DOHH2 (cell line): ENCODE data around the gene F8.

Experiments used
- H3F3A ChIP-seq: fragments of 200-600 bp; sonication (generic), shearing (Covaris generic); 2 replicates; pipeline ENCODE4 v1.6.0; 2016; ENCODE audit warnings: antibody characterized with exemption, mild to moderate bottlenecking; ENCODE audit not compliant: control insufficient read depth, insufficient read depth
- H3K27ac ChIP-seq: fragments of 200-600 bp; sonication (generic); 2 replicates; pipeline ENCODE4 v1.5.1; 2014; ENCODE audit warnings: low read depth, mild to moderate bottlenecking, low read length, moderate library complexity
- H3K27me3 ChIP-seq: fragments of 200-600 bp; sonication (generic); 2 replicates; pipeline ENCODE4 v1.6.1; 2014; ENCODE audit warnings: mild to moderate bottlenecking, low read length, mixed read lengths; ENCODE audit not compliant: control insufficient read depth
- H3K36me3 ChIP-seq: fragments of 200-600 bp; sonication (generic); 2 replicates; pipeline ENCODE4 v1.6.1; 2014; ENCODE audit warnings: mild to moderate bottlenecking, low read length, moderate library complexity, mixed read lengths; ENCODE audit not compliant: control insufficient read depth
- H3K4me1 ChIP-seq: fragments of 200-600 bp; sonication (generic); 2 replicates; pipeline ENCODE4 v1.6.1; 2014; ENCODE audit warnings: mild to moderate bottlenecking, low read length, mixed read lengths; ENCODE audit not compliant: control insufficient read depth
- H3K4me2 ChIP-seq: fragments of 200-600 bp; sonication (generic); 2 replicates; pipeline ENCODE4 v1.6.0; 2014; ENCODE audit warnings: mild to moderate bottlenecking, low read length, moderate library complexity
- H3K4me3 ChIP-seq: fragments of 200-600 bp; sonication (generic); 2 replicates; pipeline ENCODE4 v1.5.1; 2014; ENCODE audit warnings: mild to moderate bottlenecking, low read length, mixed read lengths
- H3K79me2 ChIP-seq: fragments of 200-600 bp; sonication (generic); 2 replicates; pipeline ENCODE4 v1.6.1; 2014; ENCODE audit warnings: mild to moderate bottlenecking, low read length, mixed read lengths; ENCODE audit not compliant: control insufficient read depth
- H3K9me2 ChIP-seq: fragments of 200-600 bp; sonication (generic); replicated peaks from 2 replicates; pipeline ENCODE4 v1.6.1; 2014; ENCODE audit warnings: mild to moderate bottlenecking, low read length, mixed read lengths; ENCODE audit not compliant: control insufficient read depth
- H3K9me3 ChIP-seq: fragments of 200-600 bp; sonication (generic); 2 replicates; pipeline ENCODE4 v1.6.1; 2014; ENCODE audit warnings: antibody characterized with exemption, low read length, mixed read lengths; ENCODE audit not compliant: control insufficient read depth, insufficient read depth
- H4K20me1 ChIP-seq: fragments of 200-600 bp; sonication (generic); 2 replicates; pipeline ENCODE4 v1.6.0; 2014; ENCODE audit warnings: low read depth, mild to moderate bottlenecking, antibody characterized with exemption, low read length, moderate library complexity; ENCODE audit not compliant: control insufficient read depth, insufficient read depth
- EZH2phosphoT487 ChIP-seq: fragments of 200-600 bp; sonication (generic); IDR thresholded peaks from 2 replicates; pipeline ENCODE4 v1.6.1; 2017; ENCODE audit warnings: borderline replicate concordance, mild to moderate bottlenecking, antibody characterized with exemption, low read length, moderate library complexity, mixed read lengths
- TF ChIP-seq, protein P1 (sequence below): fragments of 200-600 bp; sonication (generic); IDR thresholded peaks from one replicate; pipeline ENCODE4 v1.5.1; 2014; ENCODE audit warnings: antibody characterized with exemption, mild to moderate bottlenecking, low read depth, low read length; ENCODE audit not compliant: poor library complexity, severe bottlenecking

The F8 gene

DNA sequence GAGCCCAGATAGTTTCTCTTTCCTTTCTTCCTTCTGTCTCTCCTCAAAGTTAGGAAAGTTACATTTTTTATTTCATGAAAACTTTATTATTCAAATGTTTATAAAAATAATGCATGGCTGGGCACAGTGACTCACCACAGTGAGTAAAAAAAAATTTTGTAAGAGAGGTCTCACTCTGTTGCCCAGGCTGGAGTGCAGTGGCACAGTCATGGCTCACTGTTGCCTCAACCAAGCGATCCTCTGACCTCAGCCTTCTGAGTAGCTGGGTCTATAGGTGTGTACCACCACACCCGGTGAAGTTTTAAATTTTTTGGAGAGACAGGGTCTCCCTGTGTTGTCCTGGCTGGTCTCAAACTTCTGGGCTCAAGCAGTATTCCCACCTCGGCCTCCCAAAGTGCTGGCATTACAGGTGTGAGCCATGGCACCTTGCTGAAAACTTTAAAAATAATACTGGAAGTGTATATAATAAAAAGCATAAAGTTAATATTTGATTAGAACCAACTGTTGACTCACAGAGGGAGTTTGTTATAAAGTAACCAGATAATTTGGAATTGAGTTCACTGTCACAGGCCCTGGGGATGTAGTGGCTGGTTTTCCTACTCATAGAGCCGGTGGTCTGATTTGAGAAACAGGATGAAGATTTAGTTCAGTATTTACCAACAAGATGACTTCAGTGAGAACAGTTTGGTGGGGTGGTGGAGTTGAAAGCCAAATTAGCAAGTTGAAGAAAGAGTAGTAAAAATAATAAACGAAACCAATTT, 30.4 kb upstream of the F8 start:
- H3K4me1 ChIP-seq, result no peaks in the 10 kb centered on the region
- no peaks in the 10 kb centered on the region for H4K20me1 ChIP-seq
- H3K9me3 ChIP-seq, result no peaks in the 10 kb centered on the region
- H3K4me3 ChIP-seq, result no peak overlapping the region
- H3K27me3 ChIP-seq, result no peaks in the 10 kb centered on the region
- H3K9me2 ChIP-seq, result no peaks in the 10 kb centered on the region
- H3K36me3 ChIP-seq, result peaks cover 10% of the 10 kb centered on the region
- no peak overlapping the region for H3K27ac ChIP-seq
- H3F3A ChIP-seq, result no peaks in the 10 kb centered on the region
- TF ChIP-seq, protein P1, sequence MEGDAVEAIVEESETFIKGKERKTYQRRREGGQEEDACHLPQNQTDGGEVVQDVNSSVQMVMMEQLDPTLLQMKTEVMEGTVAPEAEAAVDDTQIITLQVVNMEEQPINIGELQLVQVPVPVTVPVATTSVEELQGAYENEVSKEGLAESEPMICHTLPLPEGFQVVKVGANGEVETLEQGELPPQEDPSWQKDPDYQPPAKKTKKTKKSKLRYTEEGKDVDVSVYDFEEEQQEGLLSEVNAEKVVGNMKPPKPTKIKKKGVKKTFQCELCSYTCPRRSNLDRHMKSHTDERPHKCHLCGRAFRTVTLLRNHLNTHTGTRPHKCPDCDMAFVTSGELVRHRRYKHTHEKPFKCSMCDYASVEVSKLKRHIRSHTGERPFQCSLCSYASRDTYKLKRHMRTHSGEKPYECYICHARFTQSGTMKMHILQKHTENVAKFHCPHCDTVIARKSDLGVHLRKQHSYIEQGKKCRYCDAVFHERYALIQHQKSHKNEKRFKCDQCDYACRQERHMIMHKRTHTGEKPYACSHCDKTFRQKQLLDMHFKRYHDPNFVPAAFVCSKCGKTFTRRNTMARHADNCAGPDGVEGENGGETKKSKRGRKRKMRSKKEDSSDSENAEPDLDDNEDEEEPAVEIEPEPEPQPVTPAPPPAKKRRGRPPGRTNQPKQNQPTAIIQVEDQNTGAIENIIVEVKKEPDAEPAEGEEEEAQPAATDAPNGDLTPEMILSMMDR, result no peak
- no peak for TF ChIP-seq EZH2phosphoT487
- no peaks in the 10 kb centered on the region for H3K79me2 ChIP-seq
- H3K4me2 ChIP-seq, result no peak overlapping the region

DNA sequence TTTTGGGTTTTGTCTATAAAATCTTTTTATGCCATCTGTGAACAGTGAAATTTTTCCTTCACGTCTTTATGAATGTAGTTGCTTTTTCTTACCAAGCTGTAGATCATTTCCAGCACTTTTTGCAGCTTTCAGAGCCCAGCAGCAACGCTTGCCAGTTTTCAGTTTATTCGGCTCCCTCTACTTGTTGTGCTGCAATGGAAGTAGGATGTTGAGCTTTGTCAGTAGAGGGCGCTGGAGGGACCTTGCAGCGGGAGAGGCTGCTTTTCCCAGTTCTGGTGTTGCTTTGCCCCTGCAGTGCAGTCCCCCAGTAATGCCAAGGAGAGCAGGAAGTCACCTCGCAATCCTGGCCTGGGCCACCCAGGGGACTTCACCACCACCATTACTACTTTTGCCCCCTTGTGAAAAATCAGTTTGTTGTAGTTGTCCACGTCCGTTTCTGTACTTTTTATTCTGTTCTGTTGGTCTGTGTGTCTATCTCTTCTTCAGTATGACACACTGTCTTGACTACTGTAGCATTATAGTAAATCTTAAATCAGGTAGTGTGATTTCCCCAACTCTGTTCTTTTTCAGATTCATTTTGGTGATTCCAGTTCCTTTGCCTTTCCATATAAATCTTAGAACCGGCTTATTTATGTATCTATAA, 26.6 kb upstream of the F8 start:
- Histone ChIP-seq H3K79me2 (peaks cover 2% of the 10 kb centered on the region; the same call in 1 of the 2 replicates), H3K4me2 (no peak overlapping the region), H3K4me1 (no peaks in the 10 kb centered on the region), H3F3A (no peaks in the 10 kb centered on the region), H3K36me3 (peaks cover 8% of the 10 kb centered on the region; the same call in 1 of the 2 replicates), H4K20me1 (no peaks in the 10 kb centered on the region), H3K27ac (no peak overlapping the region), H3K9me2 (no peaks in the 10 kb centered on the region), H3K4me3 (no peak overlapping the region), H3K27me3 (no peaks in the 10 kb centered on the region), H3K9me3 (no peaks in the 10 kb centered on the region)
- TF ChIP-seq, protein P1, result peak; percentile 60
- no peak for TF ChIP-seq EZH2phosphoT487

- no peak for TF ChIP-seq EZH2phosphoT487
- TF ChIP-seq, protein P1, result no peak
- H3K9me2 ChIP-seq, result no peaks in the 10 kb centered on the region
- H3K4me3 ChIP-seq, result no peak overlapping the region
Observed at GRCh38 chrX:155046811-155047528, 24.4 kb upstream of the F8 start.

More at GRCh38 chrX:155046811-155047528, 24.4 kb upstream of the F8 start:
- peaks cover 3% of the 10 kb centered on the region; the same call in 1 of the 2 replicates for H3K4me1 ChIP-seq
- H3F3A ChIP-seq, result no peaks in the 10 kb centered on the region
- H3K9me3 ChIP-seq, result no peaks in the 10 kb centered on the region
- H3K4me2 ChIP-seq, result no peak overlapping the region
- no peaks in the 10 kb centered on the region for H4K20me1 ChIP-seq
- H3K27ac ChIP-seq, result no peak overlapping the region
- peaks cover 8% of the 10 kb centered on the region; the same call in 1 of the 2 replicates for H3K36me3 ChIP-seq
- no peaks in the 10 kb centered on the region for H3K27me3 ChIP-seq
- H3K79me2 ChIP-seq, result peaks cover 3% of the 10 kb centered on the region
